T-helper 17 cell (primary cell): ENCODE measurements around the gene ANKRD55. TPM values are rescaled to one million over a fixed set of nuclear protein-coding genes. Genes with fewer than 3 reads are reported as not detected.
A peak's percentile ranks its signal among the peaks of the same experiment; 100 is the strongest.
"Not testable (repeated sequence)": the region's sequence is repeated elsewhere in the genome, so short reads cannot be mapped to it uniquely, and the experiment has no call there.

ENCODE experiments used
- ATAC-seq: fragments of 150-1000 bp; cut with Tn5 transposase; 2 replicates; pipeline ENCODE4 v1.10.0; 2021; ENCODE audit warnings: mild to moderate bottlenecking, moderate library complexity
- DNase-seq, 3 donors: peaks; one replicate each; pipeline versions ENCODE4 v3.0.0 to v3.0.0-alpha.2; 2020 to 2021
- H3K9me3 ChIP-seq: one replicate; pipeline ENCODE4 v1.7.0; 2013; ENCODE audit warnings: low read length, mild to moderate bottlenecking; ENCODE audit not compliant: control insufficient read depth, poor library complexity, severe bottlenecking
- H3K27ac Mint-ChIP-seq: one replicate; pipeline ENCODE4 v1.8.0; 2022; ENCODE audit warnings: mild to moderate bottlenecking, moderate library complexity, mixed read lengths
- H3K27me3 Mint-ChIP-seq: one replicate; pipeline ENCODE4 v1.8.0; 2022; ENCODE audit warnings: mixed read lengths
- H3K36me3 Mint-ChIP-seq: one replicate; pipeline ENCODE4 v1.8.0; 2022; ENCODE audit warnings: low read depth, mixed read lengths
- H3K4me1 Mint-ChIP-seq: one replicate; pipeline ENCODE4 v1.8.0; 2022; ENCODE audit warnings: mild to moderate bottlenecking, mixed read lengths
- H3K4me3 Mint-ChIP-seq: one replicate; pipeline ENCODE4 v1.8.0; 2022; ENCODE audit warnings: mild to moderate bottlenecking, moderate library complexity, mixed read lengths
- total RNA-seq, 4 donors: library from RNA in 2 of 4; stranded (reverse) in 2 of 4; gene quantifications; one replicate each; pipeline ENCODE4 v1.2.3 and lab custom pipeline; 2022 to 2026

ANKRD55 gene
- total RNA-seq, 2 donors from 2014 or later: 2.3 to 3.1 TPM

DNA sequence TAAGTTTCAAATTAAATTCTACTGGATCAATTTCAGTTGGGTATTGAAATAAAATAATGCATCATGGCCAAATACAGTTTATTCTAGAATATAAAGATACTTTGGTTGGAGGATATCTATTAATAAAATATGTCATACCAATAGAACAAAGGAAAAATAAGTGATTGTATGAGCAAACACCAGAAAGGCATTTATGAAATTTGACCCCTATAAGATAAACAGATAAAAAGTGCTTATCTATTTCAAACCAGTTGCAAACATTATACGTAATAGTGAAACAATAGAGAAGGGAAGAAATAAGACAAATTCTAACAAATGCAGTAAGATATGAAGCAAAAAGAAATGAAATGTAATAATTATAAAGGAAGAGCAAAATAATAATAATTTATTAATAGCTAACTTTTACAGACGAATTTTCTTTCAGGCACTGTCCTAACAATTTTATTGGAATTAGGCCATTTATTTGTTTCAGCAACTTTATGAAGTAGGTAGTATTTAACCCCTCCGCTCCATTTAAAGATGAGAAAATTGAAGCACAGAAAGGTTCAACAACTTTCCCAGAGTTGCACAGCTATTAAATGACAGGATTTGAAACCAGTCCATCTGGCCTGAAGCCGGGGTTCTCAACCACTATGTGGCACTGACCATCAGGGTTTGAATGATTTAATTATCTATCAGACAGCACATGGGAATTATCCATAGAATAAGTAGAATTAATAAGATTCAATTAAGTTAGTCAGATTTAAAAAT, 20.8 kb downstream of the ANKRD55 start:
- no peak overlapping the region for H3K4me3 Mint-ChIP-seq
- no peaks in the 10 kb centered on the region for H3K27me3 Mint-ChIP-seq
- DNase-seq (no peak), ATAC-seq (no peak)
- no peaks in the 10 kb centered on the region for H3K36me3 Mint-ChIP-seq
- H3K4me1 Mint-ChIP-seq: no peaks in the 10 kb centered on the region
- H3K9me3 ChIP-seq: peaks cover 4% of the 10 kb centered on the region
- no peak overlapping the region for H3K27ac Mint-ChIP-seq

DNA sequence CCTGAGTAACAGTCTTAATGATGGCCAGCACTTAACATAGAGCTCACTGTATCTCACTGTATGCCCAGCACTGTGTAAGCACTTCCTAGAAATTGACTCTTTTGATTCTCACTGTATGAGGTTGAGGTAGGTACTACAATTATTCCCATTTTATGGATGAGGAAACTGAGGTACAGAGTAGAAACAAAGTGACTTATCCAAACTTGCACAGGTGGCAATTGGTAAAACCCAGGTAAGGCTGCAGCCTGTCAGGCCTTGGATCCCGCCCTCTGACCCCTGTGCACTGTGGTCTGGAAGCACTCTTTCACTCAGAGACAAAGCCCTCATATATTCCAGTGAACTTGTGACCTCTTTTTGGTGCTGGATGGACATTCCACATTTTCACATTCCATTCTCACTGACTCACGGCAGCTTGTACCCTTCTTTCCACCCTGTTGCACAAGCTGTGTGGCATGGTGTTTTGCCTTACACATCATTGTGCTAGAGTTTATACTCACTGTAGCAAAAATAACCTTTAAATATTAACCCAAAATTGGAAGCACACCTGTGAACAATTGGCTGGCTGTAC, 21.7 kb downstream of the ANKRD55 start:
- peaks cover under 1% of the 10 kb centered on the region for H3K9me3 ChIP-seq
- H3K27ac Mint-ChIP-seq: no peak overlapping the region
- H3K27me3 Mint-ChIP-seq: no peaks in the 10 kb centered on the region
- no peaks in the 10 kb centered on the region for H3K4me1 Mint-ChIP-seq
- H3K4me3 Mint-ChIP-seq: no peak overlapping the region
- no peak for DNase-seq
- no peak for ATAC-seq
- no peaks in the 10 kb centered on the region for H3K36me3 Mint-ChIP-seq

DNA sequence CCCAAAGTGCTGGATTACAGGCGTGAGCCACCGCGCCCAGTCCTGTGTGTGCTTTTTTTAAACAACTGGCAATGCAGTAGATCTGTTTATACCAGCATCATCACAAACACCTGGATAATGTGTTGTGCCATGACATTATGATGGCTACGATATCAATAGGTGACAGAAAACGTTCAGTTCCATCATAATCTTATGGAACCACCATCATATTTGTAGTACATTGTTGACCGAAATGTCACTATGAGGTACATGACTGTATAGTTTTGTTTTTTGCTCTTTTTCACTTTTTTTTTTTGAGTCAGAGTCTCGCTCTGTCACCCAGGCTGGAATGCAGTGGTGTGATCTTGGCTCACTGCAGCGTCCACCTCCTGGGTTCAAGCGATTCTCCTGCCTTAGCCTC, 24.4 kb downstream of the ANKRD55 start:
- peaks cover 2% of the 10 kb centered on the region for H3K4me1 Mint-ChIP-seq
- no peak overlapping the region for H3K4me3 Mint-ChIP-seq
- no peaks in the 10 kb centered on the region for H3K9me3 ChIP-seq
- no peaks in the 10 kb centered on the region for H3K27me3 Mint-ChIP-seq
- no peak overlapping the region for H3K27ac Mint-ChIP-seq
- ATAC-seq (no peak), DNase-seq (no peak)
- no peaks in the 10 kb centered on the region for H3K36me3 Mint-ChIP-seq

DNA sequence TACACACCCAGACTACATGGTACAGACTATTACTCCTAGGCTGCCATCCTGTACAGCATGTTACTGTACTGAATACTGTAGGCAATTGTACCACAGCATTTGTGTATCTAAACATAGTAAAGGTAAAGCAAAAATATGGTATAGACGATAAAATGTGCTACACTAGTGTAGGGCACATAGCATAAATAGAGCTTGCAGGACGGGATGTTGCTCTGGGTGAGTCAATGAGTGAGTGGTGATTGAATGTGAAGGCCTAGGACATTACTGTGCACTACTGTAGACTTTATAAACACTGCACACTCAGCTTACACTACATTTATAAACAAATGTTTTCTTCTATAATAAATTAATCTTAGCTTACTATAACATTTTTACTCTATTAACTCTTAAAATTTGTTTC, 25.6 kb downstream of the ANKRD55 start:
- Mint-ChIP-seq H3K27ac (no peak overlapping the region), H3K4me3 (no peak overlapping the region), H3K27me3 (no peaks in the 10 kb centered on the region), H3K4me1 (peaks cover 3% of the 10 kb centered on the region), H3K36me3 (no peaks in the 10 kb centered on the region)
- H3K9me3 ChIP-seq: no peaks in the 10 kb centered on the region
- ATAC-seq (no peak), DNase-seq (no peak)

DNA sequence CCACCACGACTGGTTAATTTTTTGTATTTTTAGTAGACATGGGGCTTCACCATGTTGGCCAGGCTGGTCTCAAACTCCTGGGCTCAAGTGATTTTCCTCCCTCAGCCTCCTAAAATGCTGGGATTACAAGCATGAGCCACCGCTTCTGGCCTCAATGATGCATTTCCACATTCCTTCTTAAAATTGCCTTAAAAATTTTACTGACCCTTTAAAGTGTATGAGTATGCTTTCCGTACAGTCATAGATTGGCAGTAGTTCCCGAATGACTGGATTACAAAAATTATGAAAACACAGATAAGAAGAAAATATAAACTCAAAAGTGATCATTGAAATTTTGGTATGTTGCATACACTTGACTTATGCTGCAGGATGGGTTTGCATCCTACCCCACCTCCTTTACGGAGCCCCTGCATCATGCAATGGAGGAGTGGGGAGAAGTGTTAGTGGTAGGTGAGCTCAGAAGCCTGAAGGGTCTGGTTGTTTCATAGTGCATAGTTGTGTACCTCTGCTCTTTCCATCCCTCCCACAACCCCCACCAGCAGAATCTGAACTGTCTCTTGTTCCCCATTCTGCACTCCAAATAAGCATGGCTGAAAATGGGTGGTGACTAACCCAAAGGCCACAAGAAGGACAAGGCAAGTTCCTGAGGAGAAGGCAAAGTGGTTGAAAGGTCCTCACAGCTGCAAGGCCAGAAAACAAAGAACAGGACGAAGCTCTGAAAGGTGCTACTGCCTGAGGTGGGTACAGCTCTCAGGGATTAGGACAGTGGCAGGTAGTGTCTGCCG, 26.8 kb downstream of the ANKRD55 start:
- Mint-ChIP-seq H3K4me1 (peaks cover 9% of the 10 kb centered on the region), H3K4me3 (no peak overlapping the region), H3K27ac (no peak overlapping the region), H3K27me3 (no peaks in the 10 kb centered on the region), H3K36me3 (no peaks in the 10 kb centered on the region)
- H3K9me3 ChIP-seq: no peaks in the 10 kb centered on the region
- DNase-seq: no peak
- ATAC-seq: no peak

DNA sequence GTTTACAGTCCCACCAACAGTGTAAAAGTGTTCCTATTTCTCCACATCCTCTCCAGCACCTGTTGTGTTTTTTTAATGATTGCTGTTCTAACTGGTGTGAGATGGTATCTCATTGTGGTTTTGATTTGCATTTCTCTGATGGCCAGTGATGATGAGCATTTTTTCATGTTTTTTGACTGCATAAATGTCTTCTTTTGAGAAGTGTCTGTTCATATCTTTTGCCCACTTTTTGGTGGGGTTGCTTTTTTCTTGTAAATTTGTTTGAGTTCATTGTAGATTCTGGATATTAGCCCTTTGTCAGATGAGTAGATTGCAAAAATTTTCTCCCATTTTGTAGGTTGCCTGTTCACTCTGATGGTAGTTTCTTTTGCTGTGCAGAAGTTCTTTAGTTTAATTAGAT, 29.2 kb downstream of the ANKRD55 start:
- ATAC-seq, H3K36me3 Mint-ChIP-seq, H3K27ac Mint-ChIP-seq, H3K4me3 Mint-ChIP-seq, DNase-seq, H3K9me3 ChIP-seq, H3K27me3 Mint-ChIP-seq: not testable (repeated sequence)
- H3K4me1 Mint-ChIP-seq: peaks cover 15% of the 10 kb centered on the region

DNA sequence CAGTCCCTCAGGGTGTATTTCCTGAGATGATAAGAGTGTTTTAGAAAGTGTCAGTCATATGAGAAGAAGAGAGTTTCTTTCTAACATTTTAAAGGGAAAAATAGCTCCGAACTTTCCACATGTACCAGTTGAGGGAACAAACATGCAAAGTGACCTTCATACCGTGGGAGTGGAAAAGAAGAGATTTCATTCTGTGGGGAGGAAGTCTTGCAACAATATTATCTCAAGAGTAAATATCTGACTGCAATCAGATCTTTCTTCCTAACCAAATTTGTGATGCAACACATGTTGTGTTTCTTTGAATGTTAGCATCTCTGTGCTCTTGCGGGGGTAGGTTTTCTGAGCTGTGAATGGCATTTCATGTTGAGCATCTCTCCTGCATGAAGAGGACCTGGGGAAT, 30.6 kb downstream of the ANKRD55 start:
- Mint-ChIP-seq H3K4me1 (peaks cover 15% of the 10 kb centered on the region), H3K27me3 (no peaks in the 10 kb centered on the region), H3K36me3 (no peaks in the 10 kb centered on the region), H3K4me3 (no peak overlapping the region), H3K27ac (no peak overlapping the region)
- no peaks in the 10 kb centered on the region for H3K9me3 ChIP-seq
- DNase-seq (no peak), ATAC-seq (no peak)

DNA sequence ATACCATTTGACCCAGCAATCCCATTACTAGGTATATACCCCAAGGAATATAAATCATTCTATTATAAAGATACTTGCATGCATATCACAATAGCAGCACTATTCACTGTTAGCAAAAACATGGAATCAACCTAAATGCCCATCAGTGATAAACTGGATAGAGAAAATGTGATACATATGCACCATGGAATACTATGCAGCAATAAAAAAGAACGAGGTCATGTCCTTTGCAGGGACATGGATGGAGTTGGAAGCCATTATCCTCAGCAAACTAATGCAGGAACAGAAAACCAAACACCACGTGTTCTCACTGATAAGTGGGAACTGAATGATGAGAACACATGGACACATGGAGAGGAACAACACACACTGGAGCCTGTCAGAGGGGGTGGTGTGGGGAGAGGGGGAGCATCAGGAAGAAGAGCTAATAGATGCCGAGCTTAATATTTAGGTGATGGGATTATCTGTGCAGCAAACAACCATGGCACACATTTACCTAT, 31.3 kb downstream of the ANKRD55 start:
- not testable (repeated sequence) for H3K4me3 Mint-ChIP-seq, DNase-seq, H3K27me3 Mint-ChIP-seq, H3K36me3 Mint-ChIP-seq, H3K9me3 ChIP-seq, H3K27ac Mint-ChIP-seq, ATAC-seq
- peaks cover 15% of the 10 kb centered on the region for H3K4me1 Mint-ChIP-seq

DNA sequence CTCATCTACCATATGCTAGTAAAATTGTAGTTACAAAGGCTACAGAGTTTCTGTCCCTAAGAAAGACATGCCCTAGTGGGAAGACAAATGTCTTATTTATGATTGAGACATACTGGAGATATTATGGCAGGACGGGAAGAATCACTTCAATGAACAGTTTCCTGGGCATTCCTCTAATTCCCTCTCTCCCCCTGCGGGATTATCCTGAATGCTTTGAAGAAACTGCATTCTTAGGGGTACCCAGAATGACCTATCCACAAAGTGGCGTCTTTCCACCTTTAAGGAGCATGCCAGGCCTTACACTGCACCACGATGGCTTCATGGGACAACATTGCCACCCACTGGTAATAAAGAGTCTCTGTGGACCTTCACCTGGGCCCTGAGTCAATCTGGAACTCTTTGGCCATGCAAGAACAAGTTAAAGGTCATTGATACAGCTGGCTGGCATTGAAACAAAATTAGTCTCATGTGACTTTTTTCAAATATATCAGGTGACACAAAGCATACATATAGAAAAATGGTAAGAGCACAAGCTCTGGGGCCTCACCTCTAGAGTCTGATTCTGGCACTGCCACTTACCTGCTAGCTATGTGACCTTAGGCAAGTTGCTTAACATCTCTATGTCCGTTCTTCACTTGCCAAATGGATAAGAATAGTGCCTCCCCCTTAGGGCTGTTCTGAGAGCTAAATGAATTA, 32.0 kb downstream of the ANKRD55 start:
- H3K9me3 ChIP-seq: no peaks in the 10 kb centered on the region
- Mint-ChIP-seq H3K4me3 (no peak overlapping the region), H3K4me1 (peaks cover 15% of the 10 kb centered on the region), H3K27ac (no peak overlapping the region), H3K36me3 (no peaks in the 10 kb centered on the region), H3K27me3 (no peaks in the 10 kb centered on the region)
- ATAC-seq: peak; percentile 95
- DNase-seq: peak; percentile 19 to 43 (median 20)

DNA sequence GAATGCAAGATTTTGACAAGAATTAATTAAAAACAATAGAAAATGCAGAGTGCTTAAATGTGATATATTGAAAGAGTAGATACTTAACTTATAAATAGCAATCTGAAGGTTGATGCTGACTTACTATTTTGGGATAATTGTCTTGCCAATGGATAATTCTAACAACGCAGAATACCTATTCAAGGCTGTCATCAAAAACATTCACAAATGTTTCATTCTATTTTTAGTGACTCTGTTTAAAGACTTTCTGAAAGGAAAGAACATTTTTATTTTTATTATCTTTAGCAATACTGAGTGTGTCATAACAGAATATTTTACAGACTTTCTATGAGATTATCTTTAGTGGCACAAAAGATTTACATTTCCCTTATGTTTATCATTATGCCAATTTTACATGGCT, 38.1 kb downstream of the ANKRD55 start:
- Mint-ChIP-seq H3K36me3 (no peaks in the 10 kb centered on the region), H3K27me3 (no peaks in the 10 kb centered on the region), H3K27ac (no peak overlapping the region), H3K4me3 (no peak overlapping the region), H3K4me1 (peaks cover 6% of the 10 kb centered on the region)
- DNase-seq (no peak), ATAC-seq (no peak)
- no peaks in the 10 kb centered on the region for H3K9me3 ChIP-seq

DNA sequence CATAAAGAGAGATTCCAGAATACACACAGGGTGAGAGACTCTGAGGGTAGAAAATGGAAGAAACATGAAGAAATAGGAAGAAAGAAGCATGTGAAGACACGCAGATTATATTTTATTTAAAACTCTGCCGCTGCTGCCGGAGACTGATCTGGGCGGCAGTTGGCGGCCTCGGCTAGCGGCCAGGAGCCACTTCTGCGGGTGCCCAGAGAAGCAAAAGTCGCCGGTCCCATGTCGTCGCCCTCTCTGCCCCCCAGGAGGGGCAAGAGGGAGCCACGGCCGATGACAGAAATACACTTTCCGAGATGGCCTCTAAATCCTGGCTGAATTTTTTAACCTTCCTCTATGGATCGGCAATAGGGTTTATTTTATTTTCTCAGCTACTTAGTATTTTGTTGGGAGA, 40.9 kb downstream of the ANKRD55 start:
- H3K27ac Mint-ChIP-seq: no peak overlapping the region
- no peaks in the 10 kb centered on the region for H3K27me3 Mint-ChIP-seq
- H3K36me3 Mint-ChIP-seq: no peaks in the 10 kb centered on the region
- H3K9me3 ChIP-seq: no peaks in the 10 kb centered on the region
- no peak for DNase-seq
- peaks cover 6% of the 10 kb centered on the region for H3K4me1 Mint-ChIP-seq
- no peak for ATAC-seq
- H3K4me3 Mint-ChIP-seq: no peak overlapping the region

DNA sequence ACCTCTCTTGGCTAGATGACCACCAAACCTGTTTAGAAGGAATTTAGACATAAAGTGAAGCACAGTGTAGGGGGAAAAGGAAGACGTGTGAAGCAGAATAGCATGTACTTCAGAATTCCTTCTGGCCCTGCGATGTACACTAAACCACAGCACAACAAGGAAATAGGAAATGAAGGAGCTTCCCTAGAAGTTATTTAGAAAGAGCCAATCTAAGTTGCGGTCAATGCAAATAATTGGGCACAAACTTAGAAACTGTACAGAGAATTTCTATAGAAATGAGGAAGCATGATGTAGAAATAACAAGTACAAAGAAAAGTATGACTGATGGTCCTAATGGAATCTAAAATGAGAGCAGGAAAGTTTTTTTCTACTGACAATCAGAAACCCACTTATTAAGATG, 41.5 kb downstream of the ANKRD55 start:
- Mint-ChIP-seq H3K27ac (no peak overlapping the region), H3K36me3 (no peaks in the 10 kb centered on the region), H3K4me1 (peaks cover 6% of the 10 kb centered on the region), H3K27me3 (no peaks in the 10 kb centered on the region), H3K4me3 (no peak overlapping the region)
- ATAC-seq: no peak
- no peak for DNase-seq
- H3K9me3 ChIP-seq: no peaks in the 10 kb centered on the region

DNA sequence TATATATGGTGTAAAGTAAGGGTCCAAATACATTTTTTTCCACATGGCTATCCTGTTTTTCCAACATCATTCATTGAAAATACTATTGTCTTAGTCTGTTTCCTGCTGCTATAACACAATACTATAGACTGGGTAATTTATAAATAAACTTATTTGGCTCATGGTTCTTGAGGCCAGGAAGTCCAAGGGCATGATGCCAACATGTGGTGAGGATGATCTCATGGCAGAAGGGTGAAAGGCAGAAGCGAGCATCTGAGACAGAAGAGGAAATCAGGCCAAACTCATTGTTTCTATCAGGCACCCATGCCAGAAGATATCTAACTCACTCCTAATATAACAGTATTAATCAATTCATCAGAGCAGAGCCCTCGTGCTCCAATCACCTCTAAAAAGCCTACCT, 42.6 kb downstream of the ANKRD55 start:
- peak; percentile 61 for ATAC-seq
- Mint-ChIP-seq H3K4me1 (peaks cover 8% of the 10 kb centered on the region), H3K27me3 (no peaks in the 10 kb centered on the region), H3K4me3 (no peak overlapping the region), H3K36me3 (no peaks in the 10 kb centered on the region), H3K27ac (no peak overlapping the region)
- no peaks in the 10 kb centered on the region for H3K9me3 ChIP-seq
- DNase-seq: no peak
